Liver (tissue), 9 donors: ENCODE results near the gene MCF2L. TPM values are rescaled to one million over a fixed set of nuclear protein-coding genes. Genes with fewer than 3 reads are reported as not detected.

ENCODE experiments used
- DNase-seq: peaks from one replicate; pipeline ENCODE4 v3.0.0-alpha.2; 2017; ENCODE audit warnings: low spot score
- H3K27ac ChIP-seq, 2 donors: one replicate each; pipeline ENCODE4 v1.7.0; 2013; ENCODE audit warnings: inconsistent platforms in 2 of 2, low read length in 2 of 2, control low read depth in 1 of 2, low read depth in 1 of 2, mild to moderate bottlenecking in 1 of 2
- H3K27me3 ChIP-seq, 4 donors: one replicate each; pipeline versions ENCODE4 v1.6.1 to v1.7.0; 2013; ENCODE audit warnings: low read length in 3 of 4, inconsistent platforms in 1 of 4, mild to moderate bottlenecking in 1 of 4, moderate library complexity in 1 of 4; ENCODE audit not compliant: control insufficient read depth in 4 of 4, insufficient read depth in 4 of 4
- H3K36me3 ChIP-seq, 4 donors: one replicate each; pipeline versions ENCODE4 v1.6.1 to v1.7.0; 2013; ENCODE audit warnings: low read length in 3 of 4, mild to moderate bottlenecking in 3 of 4, low read depth in 1 of 4, moderate library complexity in 1 of 4; ENCODE audit not compliant: control insufficient read depth in 4 of 4, insufficient read depth in 3 of 4
- H3K4me1 ChIP-seq, 4 donors: one replicate each; pipeline versions ENCODE4 v1.6.1 to v1.7.0; 2013; ENCODE audit warnings: low read length in 3 of 4, mild to moderate bottlenecking in 3 of 4, moderate library complexity in 1 of 4; ENCODE audit not compliant: control insufficient read depth in 4 of 4, insufficient read depth in 4 of 4
- H3K4me3 ChIP-seq, 3 donors: one replicate each; pipeline versions ENCODE4 v1.6.1 to v1.7.0; 2013; ENCODE audit warnings: low read length in 3 of 3, control low read depth in 1 of 3, low read depth in 1 of 3, mild to moderate bottlenecking in 1 of 3
- H3K9ac ChIP-seq, 2 donors: one replicate each; pipeline ENCODE4 v1.7.0; 2013; ENCODE audit warnings: low read length in 2 of 2, mild to moderate bottlenecking in 2 of 2, moderate library complexity in 2 of 2, control low read depth in 1 of 2, low read depth in 1 of 2
- H3K9me3 ChIP-seq, 4 donors: one replicate each; pipeline versions ENCODE4 v1.6.1 to v1.7.0; 2013; ENCODE audit warnings: low read length in 3 of 4; ENCODE audit not compliant: control insufficient read depth in 4 of 4
- FOXA1 ChIP-seq: IDR thresholded peaks from 2 replicates; pipeline ENCODE4 v1.6.1; 2016; ENCODE audit warnings: antibody characterized with exemption
- FOXA2 ChIP-seq: IDR thresholded peaks from 2 replicates; pipeline ENCODE4 v1.6.1; 2016; ENCODE audit warnings: antibody characterized with exemption
- GABPA ChIP-seq, 2 donors: IDR thresholded peaks in 1 of 2; conservative IDR thresholded peaks in 1 of 2; 2 replicates each; pipeline ENCODE4 v1.6.1; 2016; ENCODE audit warnings: antibody characterized with exemption in 2 of 2, mild to moderate bottlenecking in 1 of 2, moderate library complexity in 1 of 2
- HNF4A ChIP-seq, 2 donors: conservative IDR thresholded peaks; 2 replicates each; pipeline ENCODE4 v1.6.1; 2016; ENCODE audit warnings: antibody characterized with exemption in 2 of 2, mild to moderate bottlenecking in 2 of 2
- HNF4G ChIP-seq: IDR thresholded peaks from 2 replicates; pipeline ENCODE4 v1.6.1; 2016; ENCODE audit warnings: antibody characterized with exemption
- NR2F2 ChIP-seq: IDR thresholded peaks from 2 replicates; pipeline ENCODE4 v1.6.1; 2016; ENCODE audit warnings: antibody characterized with exemption
- RAD21 ChIP-seq, 2 donors: IDR thresholded peaks; 2 replicates each; pipeline ENCODE4 v1.6.1; 2016; ENCODE audit warnings: antibody characterized with exemption in 2 of 2, mild to moderate bottlenecking in 2 of 2
- RXRA ChIP-seq, 2 donors: IDR thresholded peaks; 2 replicates each; pipeline ENCODE4 v1.6.1; 2017 to 2018; ENCODE audit warnings: antibody characterized with exemption in 2 of 2, mild to moderate bottlenecking in 1 of 2
- TAF1 ChIP-seq: conservative IDR thresholded peaks from 2 replicates; pipeline ENCODE4 v1.6.1; 2016; ENCODE audit warnings: antibody characterized with exemption, mild to moderate bottlenecking
- YY1 ChIP-seq: IDR thresholded peaks from 2 replicates; pipeline ENCODE4 v1.6.1; 2016; ENCODE audit warnings: antibody characterized with exemption, mild to moderate bottlenecking
- WGBS: extraction: QIAGEN DNeasy Blood & Tissue Kit; methylation state at CpG from one replicate; pipeline ENCODE4 v1.1.7; 2013; 5-methylcytosine and 5-hydroxymethylcytosine counted together
- polyA plus RNA-seq, 2 donors: library from polyadenylated mRNA; stranded (reverse) in 1 of 2; unstranded in 1 of 2; fragments of 200-250 nt in 1 of 2; fragments of >200 nt in 1 of 2; fragmentation: Nextera tagmentation in 1 of 2; extraction: Ambion mirVana in 1 of 2; gene quantifications; one replicate each; pipeline versions ENCODE4 v1.2.1 to v1.2.3, GENCODE V29; 2013 to 2015
- total RNA-seq, 2 donors: library from RNA; depleted of rRNA; stranded (reverse); fragments of >200 nt; gene quantifications; one replicate each; pipeline ENCODE4 v1.2.3, GENCODE V29; 2014
- TF ChIP-seq, protein P1 (sequence below): IDR thresholded peaks from 2 replicates; pipeline ENCODE4 v1.6.1; 2016; ENCODE audit warnings: antibody characterized with exemption, mild to moderate bottlenecking
- TF ChIP-seq, protein P2 (sequence below): fragments of 150-350 bp; IDR thresholded peaks from 2 replicates; pipeline ENCODE4 v1.5.1; 2017; ENCODE audit warnings: improper control_type of control experiment, low read depth, low read length; ENCODE audit not compliant: missing input control
- TF ChIP-seq, protein P3 (sequence below): IDR thresholded peaks from 2 replicates; pipeline ENCODE4 v1.6.1; 2016; ENCODE audit warnings: antibody characterized with exemption
- TF ChIP-seq, protein P4 (sequence below): IDR thresholded peaks from 2 replicates; pipeline ENCODE4 v1.6.1; 2016; ENCODE audit warnings: antibody characterized with exemption
- donor health status: healthy.
- donor health status: healthy.
- donor health status: healthy.
- donor health status: healthy.
- donor health status: healthy.

The MCF2L gene
- total and polyA plus RNA-seq, 4 donors = 2.9 to 12.8 (median 7.1) TPM

DNA sequence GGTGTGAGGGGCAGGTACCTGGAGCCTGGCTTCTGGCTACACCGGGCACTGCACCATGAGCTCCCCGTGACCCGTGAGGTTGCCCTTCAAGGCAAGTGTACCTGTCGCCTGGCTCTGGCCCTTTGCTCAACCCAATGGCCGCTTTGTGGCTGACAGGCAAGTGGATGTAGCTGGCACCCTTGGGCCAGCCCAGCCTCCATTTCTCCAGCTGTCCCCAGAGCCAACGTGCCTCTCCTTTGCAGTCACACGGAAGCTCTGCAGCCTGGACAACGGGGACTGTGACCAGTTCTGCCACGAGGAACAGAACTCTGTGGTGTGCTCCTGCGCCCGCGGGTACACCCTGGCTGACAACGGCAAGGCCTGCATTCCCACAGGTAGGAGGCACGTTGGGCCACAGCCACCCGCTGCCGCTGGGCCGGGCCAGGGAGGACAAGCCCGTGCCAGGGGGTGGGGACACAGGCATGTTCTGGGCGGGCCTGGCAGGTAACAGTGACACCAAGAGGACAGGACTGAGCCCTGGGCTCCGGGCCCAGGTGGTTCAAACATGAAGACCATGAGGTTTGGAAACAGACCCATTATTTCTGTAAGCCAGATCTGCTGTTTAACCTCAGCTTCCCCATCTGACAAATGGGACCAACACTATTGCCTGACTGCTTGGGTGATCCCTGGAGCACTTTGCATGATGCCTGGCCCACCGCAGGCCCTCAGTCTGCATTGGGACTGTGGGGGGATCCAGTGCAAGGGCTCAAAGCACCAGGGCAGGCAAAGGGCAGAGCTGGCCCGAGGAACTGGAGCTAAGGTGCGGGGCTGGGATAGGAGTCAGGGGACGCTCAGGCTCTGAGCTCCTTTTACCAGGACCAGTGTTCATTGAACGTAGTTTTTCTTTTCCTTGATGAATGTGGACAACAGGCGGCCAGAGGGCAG, 171.9 kb downstream of the MCF2L start:
- Histone ChIP-seq H3K36me3 (peaks cover 0 to 19% (median 9%) of the 10 kb centered on the region in 4 donors), H3K27ac (peak overlapping the region in 1 of 2 donors; percentile 22), H3K9ac (no peak overlapping the region), H3K4me3 (no peak overlapping the region), H3K4me1 (peaks cover 0 to 7% (median 2%) of the 10 kb centered on the region in 4 donors), H3K27me3 (no peaks in the 10 kb centered on the region), H3K9me3 (no peaks in the 10 kb centered on the region)
- TF ChIP-seq, protein P1, sequence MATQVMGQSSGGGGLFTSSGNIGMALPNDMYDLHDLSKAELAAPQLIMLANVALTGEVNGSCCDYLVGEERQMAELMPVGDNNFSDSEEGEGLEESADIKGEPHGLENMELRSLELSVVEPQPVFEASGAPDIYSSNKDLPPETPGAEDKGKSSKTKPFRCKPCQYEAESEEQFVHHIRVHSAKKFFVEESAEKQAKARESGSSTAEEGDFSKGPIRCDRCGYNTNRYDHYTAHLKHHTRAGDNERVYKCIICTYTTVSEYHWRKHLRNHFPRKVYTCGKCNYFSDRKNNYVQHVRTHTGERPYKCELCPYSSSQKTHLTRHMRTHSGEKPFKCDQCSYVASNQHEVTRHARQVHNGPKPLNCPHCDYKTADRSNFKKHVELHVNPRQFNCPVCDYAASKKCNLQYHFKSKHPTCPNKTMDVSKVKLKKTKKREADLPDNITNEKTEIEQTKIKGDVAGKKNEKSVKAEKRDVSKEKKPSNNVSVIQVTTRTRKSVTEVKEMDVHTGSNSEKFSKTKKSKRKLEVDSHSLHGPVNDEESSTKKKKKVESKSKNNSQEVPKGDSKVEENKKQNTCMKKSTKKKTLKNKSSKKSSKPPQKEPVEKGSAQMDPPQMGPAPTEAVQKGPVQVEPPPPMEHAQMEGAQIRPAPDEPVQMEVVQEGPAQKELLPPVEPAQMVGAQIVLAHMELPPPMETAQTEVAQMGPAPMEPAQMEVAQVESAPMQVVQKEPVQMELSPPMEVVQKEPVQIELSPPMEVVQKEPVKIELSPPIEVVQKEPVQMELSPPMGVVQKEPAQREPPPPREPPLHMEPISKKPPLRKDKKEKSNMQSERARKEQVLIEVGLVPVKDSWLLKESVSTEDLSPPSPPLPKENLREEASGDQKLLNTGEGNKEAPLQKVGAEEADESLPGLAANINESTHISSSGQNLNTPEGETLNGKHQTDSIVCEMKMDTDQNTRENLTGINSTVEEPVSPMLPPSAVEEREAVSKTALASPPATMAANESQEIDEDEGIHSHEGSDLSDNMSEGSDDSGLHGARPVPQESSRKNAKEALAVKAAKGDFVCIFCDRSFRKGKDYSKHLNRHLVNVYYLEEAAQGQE = no peak
- TF ChIP-seq, protein P2, sequence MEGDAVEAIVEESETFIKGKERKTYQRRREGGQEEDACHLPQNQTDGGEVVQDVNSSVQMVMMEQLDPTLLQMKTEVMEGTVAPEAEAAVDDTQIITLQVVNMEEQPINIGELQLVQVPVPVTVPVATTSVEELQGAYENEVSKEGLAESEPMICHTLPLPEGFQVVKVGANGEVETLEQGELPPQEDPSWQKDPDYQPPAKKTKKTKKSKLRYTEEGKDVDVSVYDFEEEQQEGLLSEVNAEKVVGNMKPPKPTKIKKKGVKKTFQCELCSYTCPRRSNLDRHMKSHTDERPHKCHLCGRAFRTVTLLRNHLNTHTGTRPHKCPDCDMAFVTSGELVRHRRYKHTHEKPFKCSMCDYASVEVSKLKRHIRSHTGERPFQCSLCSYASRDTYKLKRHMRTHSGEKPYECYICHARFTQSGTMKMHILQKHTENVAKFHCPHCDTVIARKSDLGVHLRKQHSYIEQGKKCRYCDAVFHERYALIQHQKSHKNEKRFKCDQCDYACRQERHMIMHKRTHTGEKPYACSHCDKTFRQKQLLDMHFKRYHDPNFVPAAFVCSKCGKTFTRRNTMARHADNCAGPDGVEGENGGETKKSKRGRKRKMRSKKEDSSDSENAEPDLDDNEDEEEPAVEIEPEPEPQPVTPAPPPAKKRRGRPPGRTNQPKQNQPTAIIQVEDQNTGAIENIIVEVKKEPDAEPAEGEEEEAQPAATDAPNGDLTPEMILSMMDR = no peak
- TF ChIP-seq, protein P3, sequence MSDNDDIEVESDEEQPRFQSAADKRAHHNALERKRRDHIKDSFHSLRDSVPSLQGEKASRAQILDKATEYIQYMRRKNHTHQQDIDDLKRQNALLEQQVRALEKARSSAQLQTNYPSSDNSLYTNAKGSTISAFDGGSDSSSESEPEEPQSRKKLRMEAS = no peak
- TF ChIP-seq HNF4G (no peak), TAF1 (no peak), RXRA (IDR thresholded peaks at IDR 0.05) (no peak), YY1 (no peak), FOXA1 (no peak), GABPA (IDR thresholded peaks at IDR 0.05 in 1 of 2, conservative IDR thresholded peaks at IDR 0.05 in 1 of 2) (no peak), RAD21 (IDR thresholded peaks at IDR 0.05) (peak in 1 of 2 donors; percentile 23), NR2F2 (no peak), HNF4A (conservative IDR thresholded peaks at IDR 0.05) (peak in 1 of 2 donors; percentile 3)
- 86% methylated on average over 26 of the region's 26 CpGs for WGBS
- DNase-seq = peak; percentile 24

DNA sequence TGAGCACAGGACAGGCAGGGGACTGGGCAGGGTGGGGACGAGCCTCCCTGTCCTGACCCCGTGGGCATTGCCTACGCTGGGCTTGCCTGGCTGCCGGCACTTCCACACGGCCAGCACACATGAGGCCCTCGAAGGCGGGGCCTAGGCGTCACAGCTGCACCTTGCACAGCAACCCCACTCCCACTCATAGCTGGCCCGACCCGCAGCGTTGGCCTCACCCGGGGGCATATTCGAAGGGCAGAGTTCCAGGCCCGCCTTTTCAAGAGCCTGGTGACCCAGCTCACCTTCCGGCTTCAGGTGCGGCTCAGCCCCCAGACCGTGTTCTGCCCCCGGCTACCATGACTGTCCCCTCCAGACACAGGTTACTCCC, 172.6 kb downstream of the MCF2L start:
- no peak for DNase-seq
- Histone ChIP-seq H3K27me3 (no peaks in the 10 kb centered on the region), H3K9ac (no peak overlapping the region), H3K9me3 (no peaks in the 10 kb centered on the region), H3K27ac (peak overlapping the region in 1 of 2 donors; percentile 3), H3K4me1 (peaks cover 0 to 7% (median 2%) of the 10 kb centered on the region in 4 donors), H3K36me3 (peaks cover 0 to 20% (median 9%) of the 10 kb centered on the region in 4 donors), H3K4me3 (no peak overlapping the region)
- 93% methylated on average over 18 of the region's 18 CpGs for WGBS
- TF ChIP-seq, protein P3 = no peak
- TF ChIP-seq TAF1 (no peak), NR2F2 (no peak), FOXA1 (no peak), FOXA2 (no peak), HNF4G (no peak), RAD21 (IDR thresholded peaks at IDR 0.05) (no peak)
- TF ChIP-seq, protein P4, sequence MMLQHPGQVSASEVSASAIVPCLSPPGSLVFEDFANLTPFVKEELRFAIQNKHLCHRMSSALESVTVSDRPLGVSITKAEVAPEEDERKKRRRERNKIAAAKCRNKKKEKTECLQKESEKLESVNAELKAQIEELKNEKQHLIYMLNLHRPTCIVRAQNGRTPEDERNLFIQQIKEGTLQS = no peak
